Neural progenitor cell (in vitro differentiated cells): Measurements from ENCODE around the gene PTPN18. TPM values are rescaled to one million over a fixed set of nuclear protein-coding genes. Genes with fewer than 3 reads are reported as not detected.

Experiments
- DNase-seq: peaks from one replicate; pipeline ENCODE4 v3.0.0-alpha.2; 2016; ENCODE audit warnings: low spot score
- H2AFZ ChIP-seq: fragments of 200-600 bp; sonication (generic); replicated peaks from 2 replicates; pipeline ENCODE4 v1.6.1; 2016; ENCODE audit warnings: antibody characterized with exemption
- H3F3A ChIP-seq: fragments of 200-600 bp; sonication (generic); 2 replicates; pipeline ENCODE4 v1.6.1; 2016; ENCODE audit warnings: antibody characterized with exemption, low read depth
- H3K27ac ChIP-seq: fragments of 200-600 bp; sonication (generic); 2 replicates; pipeline ENCODE4 v1.5.1; 2016; ENCODE audit warnings: mild to moderate bottlenecking
- H3K27me3 ChIP-seq: fragments of 200-600 bp; sonication (generic); 2 replicates; pipeline ENCODE4 v1.6.1; 2016; ENCODE audit warnings: mild to moderate bottlenecking, moderate library complexity
- H3K36me3 ChIP-seq: fragments of 200-600 bp; sonication (generic); 2 replicates; pipeline ENCODE4 v1.5.1; 2016
- H3K4me1 ChIP-seq: fragments of 200-600 bp; sonication (generic); 2 replicates; pipeline ENCODE4 v1.6.1; 2016; ENCODE audit warnings: mixed run types
- H3K4me2 ChIP-seq: fragments of 200-600 bp; sonication (generic); 2 replicates; pipeline ENCODE4 v1.6.1; 2016
- H3K4me3 ChIP-seq: fragments of 200-600 bp; sonication (generic); 2 replicates; pipeline ENCODE4 v1.5.1; 2016
- H3K79me2 ChIP-seq: fragments of 200-600 bp; sonication (generic); 2 replicates; pipeline ENCODE4 v1.6.1; 2016; ENCODE audit warnings: low read depth
- H3K9ac ChIP-seq: fragments of 200-600 bp; sonication (generic); 2 replicates; pipeline ENCODE4 v1.6.1; 2016
- H3K9me3 ChIP-seq: fragments of 200-600 bp; sonication (generic); 2 replicates; pipeline ENCODE4 v1.5.1; 2016; ENCODE audit warnings: low read depth
- H4K20me1 ChIP-seq: fragments of 200-600 bp; sonication (generic); 2 replicates; pipeline ENCODE4 v1.6.1; 2016; ENCODE audit warnings: low read depth
- H3K27ac Mint-ChIP-seq: 3 replicates; pipeline ENCODE4 v1.8.0; 2021; ENCODE audit warnings: mixed read lengths
- H3K27me3 Mint-ChIP-seq: 2 replicates; pipeline ENCODE4 v1.8.0; 2022; ENCODE audit warnings: low read depth, mild to moderate bottlenecking, inconsistent platforms, moderate library complexity, mixed read lengths; ENCODE audit not compliant: insufficient read depth
- H3K36me3 Mint-ChIP-seq: 3 replicates; pipeline ENCODE4 v1.8.0; 2021; ENCODE audit warnings: mixed read lengths
- H3K4me1 Mint-ChIP-seq: 3 replicates; pipeline ENCODE4 v1.8.0; 2021; ENCODE audit warnings: mixed read lengths
- H3K4me3 Mint-ChIP-seq: 3 replicates; pipeline ENCODE4 v1.8.0; 2021; ENCODE audit warnings: mild to moderate bottlenecking, moderate library complexity, mixed read lengths
- H3K9me3 Mint-ChIP-seq: 3 replicates; pipeline ENCODE4 v1.8.0; 2020; ENCODE audit warnings: mixed read lengths
- EZH2 ChIP-seq: fragments of 200-600 bp; sonication (generic); IDR thresholded peaks from 2 replicates; pipeline ENCODE4 v1.6.1; 2017; ENCODE audit warnings: antibody characterized with exemption, mild to moderate bottlenecking, moderate library complexity
- EZH2phosphoT487 ChIP-seq: fragments of 200-600 bp; sonication (generic); IDR thresholded peaks from 2 replicates; pipeline ENCODE4 v1.6.1; 2017; ENCODE audit warnings: antibody characterized with exemption
- total RNA-seq: library from RNA; depleted of rRNA; stranded (reverse); fragments of >200 nt; gene quantifications from 2 replicates; pipeline ENCODE4 v1.2.3, GENCODE V29; 2015; ENCODE audit warnings: low replicate concordance
- TF ChIP-seq, protein P1 (sequence below): fragments of 200-600 bp; sonication (generic); IDR thresholded peaks from 2 replicates; pipeline ENCODE4 v1.5.1; 2017; ENCODE audit warnings: antibody characterized with exemption, mild to moderate bottlenecking

The PTPN18 gene
- total RNA-seq, 1 donor from 2014 or later, result 4.0 TPM

- Histone ChIP-seq H3K36me3 (peaks cover 3% of the 10 kb centered on the region), H2AFZ (no peak overlapping the region), H3K27me3 (no peaks in the 10 kb centered on the region), H3F3A (peaks cover 4% of the 10 kb centered on the region), H3K4me3 (no peak overlapping the region), H3K4me1 (peaks cover 11% of the 10 kb centered on the region), H3K27ac (no peak overlapping the region), H3K79me2 (peaks cover 15% of the 10 kb centered on the region), H4K20me1 (peaks cover 14% of the 10 kb centered on the region), H3K4me2 (no peak overlapping the region), H3K9ac (no peak overlapping the region), H3K9me3 (no peaks in the 10 kb centered on the region)
- peaks cover 12% of the 10 kb centered on the region for H3K27me3 Mint-ChIP-seq
- no peak overlapping the region for H3K27ac Mint-ChIP-seq
- peak overlapping the region; percentile 100 for H3K4me3 Mint-ChIP-seq
- no peak for DNase-seq
- H3K36me3 Mint-ChIP-seq, result peaks cover 35% of the 10 kb centered on the region
- no peak for TF ChIP-seq EZH2phosphoT487
- TF ChIP-seq, protein P1, sequence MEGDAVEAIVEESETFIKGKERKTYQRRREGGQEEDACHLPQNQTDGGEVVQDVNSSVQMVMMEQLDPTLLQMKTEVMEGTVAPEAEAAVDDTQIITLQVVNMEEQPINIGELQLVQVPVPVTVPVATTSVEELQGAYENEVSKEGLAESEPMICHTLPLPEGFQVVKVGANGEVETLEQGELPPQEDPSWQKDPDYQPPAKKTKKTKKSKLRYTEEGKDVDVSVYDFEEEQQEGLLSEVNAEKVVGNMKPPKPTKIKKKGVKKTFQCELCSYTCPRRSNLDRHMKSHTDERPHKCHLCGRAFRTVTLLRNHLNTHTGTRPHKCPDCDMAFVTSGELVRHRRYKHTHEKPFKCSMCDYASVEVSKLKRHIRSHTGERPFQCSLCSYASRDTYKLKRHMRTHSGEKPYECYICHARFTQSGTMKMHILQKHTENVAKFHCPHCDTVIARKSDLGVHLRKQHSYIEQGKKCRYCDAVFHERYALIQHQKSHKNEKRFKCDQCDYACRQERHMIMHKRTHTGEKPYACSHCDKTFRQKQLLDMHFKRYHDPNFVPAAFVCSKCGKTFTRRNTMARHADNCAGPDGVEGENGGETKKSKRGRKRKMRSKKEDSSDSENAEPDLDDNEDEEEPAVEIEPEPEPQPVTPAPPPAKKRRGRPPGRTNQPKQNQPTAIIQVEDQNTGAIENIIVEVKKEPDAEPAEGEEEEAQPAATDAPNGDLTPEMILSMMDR, result no peak
- TF ChIP-seq EZH2, result no peak
- no peaks in the 10 kb centered on the region for H3K9me3 Mint-ChIP-seq
- H3K4me1 Mint-ChIP-seq, result peaks cover 16% of the 10 kb centered on the region
Measured at GRCh38 chr2:130344578-130344977, 11.3 kb upstream of the PTPN18 start.

DNA sequence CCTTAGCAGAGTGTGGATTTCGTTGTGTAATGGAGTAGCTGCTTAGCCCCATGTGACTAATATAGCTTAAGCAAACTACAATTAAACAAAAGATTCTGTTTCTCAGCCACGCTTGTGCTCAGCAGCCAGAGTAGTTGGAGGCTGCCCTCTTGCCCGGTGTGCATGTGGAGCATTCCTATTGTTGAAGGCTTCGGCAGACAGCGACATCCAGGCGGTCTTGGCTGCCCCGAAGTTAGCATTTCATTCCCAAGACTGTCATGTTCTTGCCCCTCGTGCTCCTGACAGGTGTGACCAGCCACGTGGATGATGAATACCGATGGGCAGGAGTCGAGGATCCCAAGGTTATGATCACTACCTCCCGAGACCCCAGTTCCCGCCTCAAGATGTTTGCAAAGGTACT is 10.8 kb upstream of the PTPN18 start:
- H3K4me1 Mint-ChIP-seq, result peaks cover 16% of the 10 kb centered on the region
- H3K9me3 Mint-ChIP-seq, result no peaks in the 10 kb centered on the region
- no peak overlapping the region for H3K27ac Mint-ChIP-seq
- no peak for TF ChIP-seq EZH2phosphoT487
- no peak for TF ChIP-seq EZH2
- TF ChIP-seq, protein P1, result no peak
- Histone ChIP-seq H3K4me3 (no peak overlapping the region), H3K4me2 (no peak overlapping the region), H3K9ac (no peak overlapping the region), H3K27me3 (no peaks in the 10 kb centered on the region), H3K79me2 (peaks cover 15% of the 10 kb centered on the region), H3F3A (peaks cover 4% of the 10 kb centered on the region), H2AFZ (no peak overlapping the region), H3K4me1 (peaks cover 11% of the 10 kb centered on the region), H3K9me3 (no peaks in the 10 kb centered on the region), H4K20me1 (peaks cover 14% of the 10 kb centered on the region), H3K36me3 (peaks cover 3% of the 10 kb centered on the region), H3K27ac (no peak overlapping the region)
- peaks cover 33% of the 10 kb centered on the region for H3K36me3 Mint-ChIP-seq
- DNase-seq, result no peak
- H3K27me3 Mint-ChIP-seq, result peaks cover 11% of the 10 kb centered on the region
- peak overlapping the region; percentile 100 for H3K4me3 Mint-ChIP-seq

GRCh38 chr2:130345611-130346010 is 10.2 kb upstream of the PTPN18 start:
- Mint-ChIP-seq H3K9me3 (no peaks in the 10 kb centered on the region), H3K36me3 (peaks cover 31% of the 10 kb centered on the region)
- no peak overlapping the region for H2AFZ ChIP-seq

More at GRCh38 chr2:130345611-130346010, 10.2 kb upstream of the PTPN18 start:
- H3K4me3 Mint-ChIP-seq, result peak overlapping the region; percentile 58
- no peak overlapping the region for H3K4me2 ChIP-seq
- H3K27ac Mint-ChIP-seq, result no peak overlapping the region
- H3K36me3 ChIP-seq, result peaks cover 3% of the 10 kb centered on the region
- H3K79me2 ChIP-seq, result peaks cover 15% of the 10 kb centered on the region
- H3K4me1 ChIP-seq, result peaks cover 12% of the 10 kb centered on the region
- no peak overlapping the region for H3K9ac ChIP-seq
- H3K9me3 ChIP-seq, result no peaks in the 10 kb centered on the region
- no peak for DNase-seq
- H3K4me1 Mint-ChIP-seq, result peaks cover 20% of the 10 kb centered on the region
- H4K20me1 ChIP-seq, result peaks cover 14% of the 10 kb centered on the region
- H3F3A ChIP-seq, result peaks cover 5% of the 10 kb centered on the region
- no peak overlapping the region for H3K27ac ChIP-seq
- no peak for TF ChIP-seq EZH2phosphoT487
- TF ChIP-seq, protein P1, result no peak
- TF ChIP-seq EZH2, result no peak
- no peaks in the 10 kb centered on the region for H3K27me3 ChIP-seq
- peaks cover 7% of the 10 kb centered on the region for H3K27me3 Mint-ChIP-seq
- no peak overlapping the region for H3K4me3 ChIP-seq
